NT2/D1 (cell line): Measurements from ENCODE around the gene TMEM51.

Experiments
- SUZ12 ChIP-seq: IDR thresholded peaks from 2 replicates; pipeline ENCODE4 v1.6.1; 2011; ENCODE audit not compliant: insufficient read length, insufficient read depth; ENCODE audit errors: extremely low read depth
- YY1 ChIP-seq: IDR thresholded peaks from 2 replicates; pipeline ENCODE4 v1.6.1; 2011; ENCODE audit not compliant: insufficient read length, insufficient read depth

DNA sequence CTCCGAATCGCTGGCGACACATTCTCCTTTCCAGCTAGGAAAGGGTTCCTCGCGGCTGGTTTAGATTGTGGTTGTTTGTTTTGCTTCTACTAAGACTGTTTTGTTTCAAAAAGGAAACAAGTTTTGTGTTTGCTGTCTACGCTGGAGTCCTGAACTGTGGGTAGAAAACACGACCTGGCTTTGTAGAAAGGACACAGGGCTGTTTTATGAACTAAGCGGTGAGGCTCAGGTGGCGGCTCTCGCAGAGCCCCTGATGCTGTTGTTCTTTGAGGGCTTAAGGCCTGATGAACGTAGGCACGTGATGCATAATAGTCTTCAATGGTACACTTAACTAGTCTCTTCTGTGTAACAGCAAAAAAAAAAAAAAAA, 66.5 kb downstream of the TMEM51 start:
- TF ChIP-seq SUZ12 (no peak), YY1 (no peak)
